ENCODE measurements around the gene ADCY2.

DNA sequence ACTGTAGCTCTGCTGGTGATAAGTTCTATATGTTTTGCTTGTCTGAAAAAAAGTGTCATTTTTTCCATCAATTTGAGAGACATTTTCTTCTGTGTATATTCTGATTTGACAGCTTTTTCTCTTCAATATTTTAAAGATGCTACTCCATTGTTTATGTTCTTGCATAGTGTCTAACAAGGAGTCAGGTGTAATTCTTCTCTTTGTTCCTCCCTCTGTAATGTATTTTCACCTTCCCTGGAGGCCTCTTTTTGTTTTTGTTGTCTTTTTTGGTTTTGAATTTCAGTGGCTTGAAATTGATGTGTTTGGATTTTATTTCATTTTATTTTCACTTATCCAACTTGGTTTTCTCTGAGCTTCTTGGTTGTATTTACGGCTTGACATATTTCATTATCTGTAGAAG lies 75.8 kb downstream of the ADCY2 start:
- TF ChIP-seq, protein P1, sequence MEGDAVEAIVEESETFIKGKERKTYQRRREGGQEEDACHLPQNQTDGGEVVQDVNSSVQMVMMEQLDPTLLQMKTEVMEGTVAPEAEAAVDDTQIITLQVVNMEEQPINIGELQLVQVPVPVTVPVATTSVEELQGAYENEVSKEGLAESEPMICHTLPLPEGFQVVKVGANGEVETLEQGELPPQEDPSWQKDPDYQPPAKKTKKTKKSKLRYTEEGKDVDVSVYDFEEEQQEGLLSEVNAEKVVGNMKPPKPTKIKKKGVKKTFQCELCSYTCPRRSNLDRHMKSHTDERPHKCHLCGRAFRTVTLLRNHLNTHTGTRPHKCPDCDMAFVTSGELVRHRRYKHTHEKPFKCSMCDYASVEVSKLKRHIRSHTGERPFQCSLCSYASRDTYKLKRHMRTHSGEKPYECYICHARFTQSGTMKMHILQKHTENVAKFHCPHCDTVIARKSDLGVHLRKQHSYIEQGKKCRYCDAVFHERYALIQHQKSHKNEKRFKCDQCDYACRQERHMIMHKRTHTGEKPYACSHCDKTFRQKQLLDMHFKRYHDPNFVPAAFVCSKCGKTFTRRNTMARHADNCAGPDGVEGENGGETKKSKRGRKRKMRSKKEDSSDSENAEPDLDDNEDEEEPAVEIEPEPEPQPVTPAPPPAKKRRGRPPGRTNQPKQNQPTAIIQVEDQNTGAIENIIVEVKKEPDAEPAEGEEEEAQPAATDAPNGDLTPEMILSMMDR (IDR thresholded peaks at IDR 0.05): no peak
- TF ChIP-seq YY1 (IDR thresholded peaks at IDR 0.05; ENCODE audit: low read depth) (no peak), GABPA (IDR thresholded peaks at IDR 0.05; ENCODE audit: low read depth) (no peak), ELF1 (IDR thresholded peaks at IDR 0.05) (no peak), POLR2AphosphoS5 (IDR thresholded peaks at IDR 0.05; ENCODE audit: low read depth, low read length) (no peak), TCF12 (IDR thresholded peaks at IDR 0.05) (no peak), SMC3 (IDR thresholded peaks at IDR 0.05; ENCODE audit: low read depth, low read length) (no peak), RCOR1 (IDR thresholded peaks at IDR 0.05; ENCODE audit: low read length) (no peak), JUND (IDR thresholded peaks at IDR 0.05) (no peak), EZH2phosphoT487 (IDR thresholded peaks at IDR 0.05; ENCODE audit: borderline replicate concordance, low read depth) (no peak)
- TF ChIP-seq, protein P2, sequence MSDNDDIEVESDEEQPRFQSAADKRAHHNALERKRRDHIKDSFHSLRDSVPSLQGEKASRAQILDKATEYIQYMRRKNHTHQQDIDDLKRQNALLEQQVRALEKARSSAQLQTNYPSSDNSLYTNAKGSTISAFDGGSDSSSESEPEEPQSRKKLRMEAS (IDR thresholded peaks at IDR 0.05; ENCODE audit: low read depth): no peak
- TF ChIP-seq, protein P3, sequence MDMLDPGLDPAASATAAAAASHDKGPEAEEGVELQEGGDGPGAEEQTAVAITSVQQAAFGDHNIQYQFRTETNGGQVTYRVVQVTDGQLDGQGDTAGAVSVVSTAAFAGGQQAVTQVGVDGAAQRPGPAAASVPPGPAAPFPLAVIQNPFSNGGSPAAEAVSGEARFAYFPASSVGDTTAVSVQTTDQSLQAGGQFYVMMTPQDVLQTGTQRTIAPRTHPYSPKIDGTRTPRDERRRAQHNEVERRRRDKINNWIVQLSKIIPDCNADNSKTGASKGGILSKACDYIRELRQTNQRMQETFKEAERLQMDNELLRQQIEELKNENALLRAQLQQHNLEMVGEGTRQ (IDR thresholded peaks at IDR 0.05; ENCODE audit: borderline replicate concordance, low read depth, low read length): no peak

All from SK-N-SH (cell line).